Measurements from ENCODE around the gene SMURF1. TPM values are rescaled to one million over a fixed set of nuclear protein-coding genes. Genes with fewer than 3 reads are reported as not detected.

Gene SMURF1
- total RNA-seq, 1 donor from 2014 or later: 10.0 TPM

DNA sequence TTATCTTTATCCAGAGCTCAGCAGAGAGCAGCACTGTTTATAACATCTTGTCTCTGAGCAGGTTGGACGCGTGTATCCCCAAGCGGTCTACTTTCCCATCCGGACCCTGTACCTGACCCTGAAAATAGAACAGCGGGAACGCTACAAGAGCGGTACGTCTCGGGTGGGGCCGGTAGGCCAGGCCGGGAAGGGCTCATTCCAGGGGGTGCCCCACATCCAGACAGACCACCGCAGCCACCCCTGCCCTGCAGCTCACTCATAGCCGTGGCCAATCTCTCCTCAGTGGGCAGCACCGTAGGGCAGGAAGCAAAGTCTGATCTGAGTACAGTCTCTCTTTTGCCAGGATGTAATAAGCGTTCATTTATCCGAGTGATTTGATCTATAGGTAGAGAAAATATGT lies 151.8 kb downstream of the SMURF1 start:
- Histone ChIP-seq H3K9me3 (replicated peaks) (no peaks in the 10 kb centered on the region), H3K4me1 (no peaks in the 10 kb centered on the region), H3K27ac (replicated peaks) (no peak overlapping the region), H3K27me3 (ENCODE audit: low read depth) (no peaks in the 10 kb centered on the region), H3K4me3 (no peak overlapping the region), H3K36me3 (peaks cover 98% of the 10 kb centered on the region)
- TF ChIP-seq, protein P1, sequence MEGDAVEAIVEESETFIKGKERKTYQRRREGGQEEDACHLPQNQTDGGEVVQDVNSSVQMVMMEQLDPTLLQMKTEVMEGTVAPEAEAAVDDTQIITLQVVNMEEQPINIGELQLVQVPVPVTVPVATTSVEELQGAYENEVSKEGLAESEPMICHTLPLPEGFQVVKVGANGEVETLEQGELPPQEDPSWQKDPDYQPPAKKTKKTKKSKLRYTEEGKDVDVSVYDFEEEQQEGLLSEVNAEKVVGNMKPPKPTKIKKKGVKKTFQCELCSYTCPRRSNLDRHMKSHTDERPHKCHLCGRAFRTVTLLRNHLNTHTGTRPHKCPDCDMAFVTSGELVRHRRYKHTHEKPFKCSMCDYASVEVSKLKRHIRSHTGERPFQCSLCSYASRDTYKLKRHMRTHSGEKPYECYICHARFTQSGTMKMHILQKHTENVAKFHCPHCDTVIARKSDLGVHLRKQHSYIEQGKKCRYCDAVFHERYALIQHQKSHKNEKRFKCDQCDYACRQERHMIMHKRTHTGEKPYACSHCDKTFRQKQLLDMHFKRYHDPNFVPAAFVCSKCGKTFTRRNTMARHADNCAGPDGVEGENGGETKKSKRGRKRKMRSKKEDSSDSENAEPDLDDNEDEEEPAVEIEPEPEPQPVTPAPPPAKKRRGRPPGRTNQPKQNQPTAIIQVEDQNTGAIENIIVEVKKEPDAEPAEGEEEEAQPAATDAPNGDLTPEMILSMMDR (IDR thresholded peaks at IDR 0.05; ENCODE audit: borderline replicate concordance): no peak
- DNase-seq: no peak
- intact Hi-C loops (cut with micrococcal nuclease): no loop called here

DNA sequence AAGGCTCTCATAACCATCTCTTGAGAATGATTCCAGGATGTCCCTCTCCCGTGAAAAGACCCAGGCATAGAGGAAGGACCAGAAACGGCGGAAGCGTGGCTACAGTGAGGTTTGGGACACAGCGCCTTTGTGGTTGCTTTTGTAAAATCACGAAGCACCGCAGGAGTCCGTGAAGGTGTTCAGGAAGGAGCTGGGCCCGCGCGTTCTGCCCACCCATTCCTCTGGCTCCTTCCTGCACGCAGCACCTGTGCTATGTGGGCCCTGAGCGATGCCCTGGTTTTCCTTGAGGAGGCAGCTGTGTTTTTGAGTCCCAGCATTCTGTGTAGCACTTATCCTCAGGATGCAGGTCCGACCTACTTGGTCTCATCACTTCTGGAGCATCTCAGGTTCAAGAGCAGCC lies 152.8 kb downstream of the SMURF1 start:
- H3K4me1 ChIP-seq: no peaks in the 10 kb centered on the region
- DNase-seq: no peak
- no peak overlapping the region for H3K27ac ChIP-seq (replicated peaks)
- TF ChIP-seq, protein P1 (IDR thresholded peaks at IDR 0.05; ENCODE audit: borderline replicate concordance): no peak
- intact Hi-C loops (cut with micrococcal nuclease): no loop called here
- peaks cover 98% of the 10 kb centered on the region for H3K36me3 ChIP-seq
- peaks cover 6% of the 10 kb centered on the region for H3K9me3 ChIP-seq (replicated peaks)
- H3K4me3 ChIP-seq: no peak overlapping the region
- no peaks in the 10 kb centered on the region for H3K27me3 ChIP-seq (ENCODE audit: low read depth)

DNA sequence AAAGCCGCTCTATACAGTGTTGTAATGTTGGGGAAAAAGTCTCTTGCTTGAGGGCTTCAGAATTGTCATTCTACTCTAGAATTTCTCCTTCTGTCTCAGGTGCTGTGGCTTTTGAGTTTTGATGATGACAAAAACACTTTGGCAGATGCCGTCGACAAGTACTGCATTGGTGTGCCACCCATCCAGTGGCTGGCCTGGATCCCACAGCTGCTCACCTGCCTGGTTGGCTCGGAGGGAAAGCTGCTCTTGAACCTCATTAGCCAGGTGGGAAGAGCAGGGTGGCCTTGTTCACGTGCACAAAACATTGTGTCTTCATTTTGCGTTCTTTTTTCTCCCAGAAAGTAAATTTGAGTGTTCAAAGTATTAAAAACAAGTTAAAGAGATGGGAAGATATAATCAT lies 153.6 kb downstream of the SMURF1 start:
- H3K36me3 ChIP-seq: peaks cover 99% of the 10 kb centered on the region
- DNase-seq: no peak
- H3K4me3 ChIP-seq: no peak overlapping the region
- H3K4me1 ChIP-seq: no peaks in the 10 kb centered on the region
- intact Hi-C loops (cut with micrococcal nuclease): no loop called here
- no peak overlapping the region for H3K27ac ChIP-seq (replicated peaks)
- H3K9me3 ChIP-seq (replicated peaks): peaks cover 11% of the 10 kb centered on the region
- no peaks in the 10 kb centered on the region for H3K27me3 ChIP-seq (ENCODE audit: low read depth)
- TF ChIP-seq, protein P1 (IDR thresholded peaks at IDR 0.05; ENCODE audit: borderline replicate concordance): no peak

DNA sequence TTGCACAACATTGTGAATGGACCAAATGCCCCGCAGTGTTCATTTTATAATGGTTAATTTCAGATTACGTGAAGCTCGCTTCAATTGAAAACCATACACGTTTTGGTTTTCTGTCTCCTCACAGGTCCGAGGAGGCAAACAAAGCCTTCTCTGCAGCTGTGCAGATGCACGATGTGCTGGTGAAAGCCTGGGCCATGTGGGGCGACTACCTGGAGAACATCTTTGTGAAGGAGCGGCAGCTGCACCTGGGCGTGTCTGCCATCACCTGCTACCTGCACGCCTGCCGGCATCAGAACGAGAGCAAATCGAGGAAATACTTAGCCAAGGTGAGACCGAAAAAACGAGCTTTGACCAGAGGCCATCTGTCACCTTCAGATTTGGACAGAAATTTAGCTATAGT lies 155.3 kb downstream of the SMURF1 start:
- no peak overlapping the region for H3K27ac ChIP-seq (replicated peaks)
- TF ChIP-seq, protein P1 (IDR thresholded peaks at IDR 0.05; ENCODE audit: borderline replicate concordance): no peak
- no peak overlapping the region for H3K4me3 ChIP-seq
- DNase-seq: no peak
- no peaks in the 10 kb centered on the region for H3K27me3 ChIP-seq (ENCODE audit: low read depth)
- peaks cover 11% of the 10 kb centered on the region for H3K9me3 ChIP-seq (replicated peaks)
- H3K4me1 ChIP-seq: no peaks in the 10 kb centered on the region
- intact Hi-C loops (cut with micrococcal nuclease): no loop called here
- peaks cover 99% of the 10 kb centered on the region for H3K36me3 ChIP-seq

DNA sequence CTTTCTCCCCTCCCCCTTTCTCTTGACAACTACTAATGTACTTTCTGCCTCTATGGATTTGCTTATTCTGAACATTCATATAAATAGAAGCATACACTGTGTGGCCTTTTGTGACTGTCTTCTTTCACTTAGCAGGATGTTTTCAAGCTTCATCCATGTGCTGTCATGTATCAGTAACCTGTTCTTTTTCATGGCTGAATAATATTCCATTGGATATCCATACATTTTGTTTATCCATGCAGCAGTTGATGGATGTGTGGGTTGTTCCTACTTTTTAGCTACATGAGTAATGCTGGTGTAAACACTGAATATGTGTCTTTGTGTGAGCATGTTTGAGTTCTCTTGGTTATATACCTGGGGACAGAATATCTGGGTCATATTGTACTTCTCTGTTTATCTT lies 158.0 kb downstream of the SMURF1 start:
- no peak overlapping the region for H3K4me3 ChIP-seq
- TF ChIP-seq, protein P1 (IDR thresholded peaks at IDR 0.05; ENCODE audit: borderline replicate concordance): no peak
- no peak for DNase-seq
- no peak overlapping the region for H3K27ac ChIP-seq (replicated peaks)
- H3K9me3 ChIP-seq (replicated peaks): peaks cover 11% of the 10 kb centered on the region
- intact Hi-C loops (cut with micrococcal nuclease): no loop called here
- no peaks in the 10 kb centered on the region for H3K27me3 ChIP-seq (ENCODE audit: low read depth)
- H3K36me3 ChIP-seq: peaks cover 99% of the 10 kb centered on the region
- no peaks in the 10 kb centered on the region for H3K4me1 ChIP-seq

DNA sequence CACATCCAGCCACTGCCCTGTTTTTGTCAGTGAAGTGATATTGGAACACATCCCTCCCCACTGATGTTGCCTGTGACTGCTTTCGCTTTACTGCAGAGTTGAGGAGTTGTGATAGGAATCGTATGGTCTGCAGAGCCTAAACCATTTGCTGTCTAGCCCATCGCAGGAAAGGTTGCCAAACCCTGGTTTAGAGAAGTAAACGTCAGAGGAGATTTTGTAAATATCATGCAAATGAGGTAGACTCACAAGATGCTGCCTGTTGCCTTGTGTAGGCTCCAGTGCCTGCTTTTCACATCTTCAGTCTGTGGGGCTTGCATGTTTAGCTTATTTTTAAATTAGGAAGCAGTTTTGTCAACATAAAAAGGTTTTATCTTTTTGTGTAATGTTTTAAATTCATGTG lies 158.5 kb downstream of the SMURF1 start:
- H3K36me3 ChIP-seq: peaks cover 99% of the 10 kb centered on the region
- intact Hi-C loops (cut with micrococcal nuclease): no loop called here
- H3K4me1 ChIP-seq: no peaks in the 10 kb centered on the region
- peaks cover 11% of the 10 kb centered on the region for H3K9me3 ChIP-seq (replicated peaks)
- H3K27me3 ChIP-seq (ENCODE audit: low read depth): no peaks in the 10 kb centered on the region
- no peak overlapping the region for H3K4me3 ChIP-seq
- TF ChIP-seq, protein P1 (IDR thresholded peaks at IDR 0.05; ENCODE audit: borderline replicate concordance): no peak
- H3K27ac ChIP-seq (replicated peaks): no peak overlapping the region
- DNase-seq: no peak

Data from left ventricle myocardium inferior (tissue), 1 donor.